Activated naive CD8-positive, alpha-beta T cell treated with anti-CD3 and anti-CD28 coated beads, Interleukin-2, amount 50 U/mL, for 16 hours (primary cell): Measurements from ENCODE around the gene SNPH.
"Not testable (repeated sequence)": the region's sequence is repeated elsewhere in the genome, so short reads cannot be mapped to it uniquely, and the experiment has no call there.

Source experiments
- DNase-seq: peaks from one replicate; pipeline ENCODE4 v3.0.0-alpha.2; 2020; ENCODE audit warnings: low read depth, low spot score

The SNPH gene

DNA sequence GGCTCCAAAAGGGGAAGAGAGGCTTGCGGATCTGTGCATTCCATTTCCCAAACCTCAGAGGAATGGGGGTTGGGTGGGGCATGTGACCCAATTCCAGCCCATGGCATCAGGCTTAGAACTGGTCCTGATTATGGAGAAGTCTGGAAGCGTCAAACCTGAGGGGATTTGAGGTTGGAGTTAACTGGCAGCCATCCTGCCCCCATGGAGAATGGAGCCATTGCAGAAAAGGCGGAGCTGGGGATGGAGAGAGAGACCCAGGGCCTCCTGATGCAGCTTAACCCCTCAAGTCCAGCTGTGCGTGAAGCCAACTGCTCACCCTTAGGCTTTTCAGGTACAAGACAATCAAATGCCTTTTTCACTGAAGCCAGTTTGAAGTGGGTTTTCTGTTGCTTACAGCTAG lies 72.7 kb downstream of the SNPH start:
- no peak for DNase-seq

- DNase-seq, result no peak
These were observed 75.6 kb downstream of the SNPH start for GRCh38 chr20:1341561-1342265.

DNA sequence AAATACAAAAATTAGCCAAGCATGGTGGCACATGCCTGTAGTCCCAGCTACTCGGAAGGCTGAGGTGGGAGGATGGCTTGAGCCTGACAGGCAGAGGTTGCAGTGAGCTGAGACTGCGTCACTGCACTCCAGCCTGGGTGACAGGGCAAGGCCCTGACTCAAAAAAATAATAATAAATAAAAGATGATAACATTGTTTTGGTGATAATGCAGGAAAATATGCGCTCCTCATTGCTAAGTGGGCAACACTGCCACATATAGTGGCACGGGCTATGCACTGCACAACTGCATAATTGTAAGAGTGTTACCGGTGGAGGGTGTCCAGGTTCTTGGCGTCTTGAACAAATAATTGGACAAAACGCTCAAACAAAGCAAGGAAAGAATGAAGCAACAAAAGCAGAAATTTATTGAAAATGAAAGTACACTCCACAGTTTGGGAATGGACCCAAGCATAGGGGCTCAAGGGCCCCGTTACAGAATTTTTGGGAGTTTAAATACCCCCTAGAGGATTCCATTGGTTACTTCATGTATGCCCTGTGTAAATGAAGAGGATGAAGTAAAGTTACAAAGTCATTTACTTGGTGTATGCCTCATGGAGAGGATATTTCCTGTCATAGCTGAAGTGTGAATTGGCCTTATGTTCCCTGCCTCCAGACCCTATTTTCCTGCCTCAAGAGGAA lies 77.5 kb downstream of the SNPH start:
- DNase-seq, result not testable (repeated sequence)

- no peak for DNase-seq
These were observed 79.1 kb downstream of the SNPH start for GRCh38 chr20:1345030-1345755.

DNA sequence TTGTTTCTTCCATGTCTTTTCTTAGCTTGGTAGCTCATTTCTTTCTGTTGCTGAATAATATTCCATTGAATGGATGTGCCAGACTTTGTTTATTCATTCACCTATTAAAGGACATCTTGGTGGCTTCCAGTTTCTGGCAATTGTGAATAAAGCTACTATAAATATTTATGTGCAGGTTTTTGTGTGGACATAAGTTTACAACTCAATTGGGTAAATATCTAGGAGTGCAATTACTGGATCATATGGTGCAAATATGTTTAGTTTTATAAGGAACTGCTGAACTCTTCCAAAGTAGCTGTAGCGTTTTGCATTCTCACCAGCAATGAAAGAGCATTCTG lies 79.6 kb downstream of the SNPH start:
- DNase-seq, result no peak

GRCh38 chr20:1346315-1346969 lies 80.3 kb downstream of the SNPH start:
- DNase-seq, result no peak

DNA sequence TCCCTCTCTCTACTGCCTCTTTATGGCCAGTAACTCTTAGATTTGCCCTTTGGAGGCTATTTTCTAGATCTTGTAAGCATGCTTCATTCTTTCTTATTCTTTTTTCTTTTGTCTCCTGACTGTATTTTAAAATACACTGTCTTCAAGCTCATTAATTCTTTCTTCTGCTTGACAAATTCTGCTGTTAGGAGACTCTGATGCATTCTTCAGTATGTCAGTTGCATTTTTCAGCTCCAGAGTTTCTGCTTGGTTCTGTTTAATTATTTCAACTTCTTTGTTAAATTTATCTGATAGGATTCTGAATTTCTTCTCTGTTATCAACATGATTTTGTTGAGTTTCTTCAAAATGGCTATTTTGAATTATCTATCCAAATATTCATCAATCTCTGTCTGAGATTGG lies 87.9 kb downstream of the SNPH start:
- no peak for DNase-seq

GRCh38 chr20:1357921-1358671 lies 92.0 kb downstream of the SNPH start:
- no peak for DNase-seq
